A549 (cell line): ENCODE measurements around the gene PKIG. TPM values are rescaled to one million over a fixed set of nuclear protein-coding genes. Genes with fewer than 3 reads are reported as not detected.
"Not testable (repeated sequence)": the region's sequence is repeated elsewhere in the genome, so short reads cannot be mapped to it uniquely, and the experiment has no call there.

Experiments used
- ATAC-seq, 2 experiments: fragments of 200-7000 bp in 1 of 2; fragments of >200 bp in 1 of 2; cut with Nextera tagmentation in 1 of 2; cut with Tn5 transposase in 1 of 2; 3 replicates each; pipeline versions ENCODE4 v1.8.0 to v1.9.1; 2018 to 2020; ENCODE audit warnings: mild to moderate bottlenecking in 1 of 2, moderate library complexity in 1 of 2
- CTCF ChIA-PET: fragments of 300-600 bp; sonication (Branson Sonifier 250); formaldehyde crosslinking; extraction: SDS; loops from one replicate; lab custom pipeline; 2021; ENCODE audit warnings: antibody characterized with exemption, inconsistent platforms; lab: Yijun Ruan, JAX
- POLR2A ChIA-PET: fragments of 350-600 bp; formaldehyde crosslinking; extraction: SDS; loops from one replicate; lab custom pipeline; 2021; ENCODE audit warnings: antibody characterized with exemption, inconsistent platforms; lab: Yijun Ruan, JAX
- DNase-seq, 2 experiments: peaks; one replicate each; pipeline versions ENCODE4 v3.0.0 to v3.0.0-alpha.2; 2011 to 2016; ENCODE audit warnings: low read depth in 1 of 2, low spot score in 1 of 2
- FAIRE-seq: peaks from 2 replicates; lab custom pipeline; 2011; peaks lifted over from hg19 to GRCh38; lab: Jason Lieb, UNC
- H3K27ac ChIP-seq, 2 experiments: fragments of >200 bp; sonication (Bioruptor Twin); formaldehyde crosslinking; 3 replicates each; pipeline ENCODE4 v1.5.1; 2016 to 2017
- H3K4me1 ChIP-seq: fragments of >200 bp; sonication (Bioruptor Twin); formaldehyde crosslinking; 3 replicates; pipeline ENCODE4 v1.6.1; 2016
- H3K4me2 ChIP-seq: fragments of >200 bp; sonication (Bioruptor Twin); formaldehyde crosslinking; 3 replicates; pipeline ENCODE4 v1.6.1; 2016
- H3K4me3 ChIP-seq: fragments of >200 bp; sonication (Bioruptor Twin); formaldehyde crosslinking; 3 replicates; pipeline ENCODE4 v1.5.1; 2016
- H3K9me3 ChIP-seq: fragments of >200 bp; sonication (Bioruptor Twin); formaldehyde crosslinking; 3 replicates; pipeline ENCODE4 v1.6.1; 2016
- BHLHE40 ChIP-seq: IDR thresholded peaks from 2 replicates; pipeline ENCODE4 v1.6.1; 2012; ENCODE audit warnings: low read depth, low read length, inconsistent platforms
- CBX2 ChIP-seq: fragments of 200-600 bp; sonication (generic); IDR thresholded peaks from 2 replicates; pipeline ENCODE4 v1.6.1; 2016; ENCODE audit warnings: low read depth, mild to moderate bottlenecking, borderline replicate concordance
- CHD2 ChIP-seq: fragments of 150-350 bp; IDR thresholded peaks from 2 replicates; pipeline ENCODE4 v1.6.1; 2014; ENCODE audit warnings: low read length; ENCODE audit not compliant: partially characterized antibody
- EHMT2 ChIP-seq: fragments of 200-600 bp; sonication (generic); IDR thresholded peaks from 2 replicates; pipeline ENCODE4 v1.6.1; 2016; ENCODE audit warnings: antibody characterized with exemption, low read depth, mild to moderate bottlenecking, moderate library complexity
- EP300 ChIP-seq, 2 experiments: fragments of >200 bp; sonication (Bioruptor Twin); formaldehyde crosslinking; IDR thresholded peaks; 2 replicates in 1 of 2; 3 replicates in 1 of 2; pipeline ENCODE4 v1.6.1; 2016 to 2017
- ESRRA ChIP-seq: fragments of 150-350 bp; IDR thresholded peaks from 2 replicates; pipeline ENCODE4 v1.6.1; 2014; ENCODE audit warnings: mild to moderate bottlenecking, low read length, borderline replicate concordance
- FOSL2 ChIP-seq, 2 experiments: fragments of 450-650 bp in 1 of 2; fragments of >200 bp in 1 of 2; sonication (Bioruptor Twin) in 1 of 2; formaldehyde crosslinking; IDR thresholded peaks; 2 replicates each; pipeline versions ENCODE4 v1.5.0 to v1.6.1; 2016 to 2020; ENCODE audit warnings: mild to moderate bottlenecking in 1 of 2, moderate library complexity in 1 of 2
- HEYL ChIP-seq: fragments of 250-450 bp; sonication (Bioruptor Pico); IDR thresholded peaks from 2 replicates; pipeline ENCODE4 v1.8.0; 2021; ENCODE audit warnings: mild to moderate bottlenecking, moderate library complexity
- HOXB13 ChIP-seq: fragments of 250-450 bp; sonication (Bioruptor Pico); IDR thresholded peaks from 2 replicates; pipeline ENCODE4 v1.5.0; 2020; ENCODE audit warnings: low read depth, mild to moderate bottlenecking, moderate library complexity
- JUN ChIP-seq, 2 experiments: fragments of >200 bp; sonication (Bioruptor Twin); formaldehyde crosslinking; IDR thresholded peaks; 2 replicates in 1 of 2; 3 replicates in 1 of 2; pipeline ENCODE4 v1.6.1; 2016 to 2017
- KDM5A ChIP-seq: fragments of 200-600 bp; sonication (generic); IDR thresholded peaks from 2 replicates; pipeline ENCODE4 v1.6.1; 2016; ENCODE audit warnings: antibody characterized with exemption, mild to moderate bottlenecking
- MAX ChIP-seq: IDR thresholded peaks from 2 replicates; pipeline ENCODE4 v1.6.1; 2012
- PHF8 ChIP-seq: fragments of 200-600 bp; sonication (generic); IDR thresholded peaks from 2 replicates; pipeline ENCODE4 v1.6.1; 2016; ENCODE audit warnings: low read depth, mild to moderate bottlenecking, antibody characterized with exemption, moderate library complexity, borderline replicate concordance
- POLR2A ChIP-seq: IDR thresholded peaks from 2 replicates; pipeline ENCODE4 v1.6.1; 2012; ENCODE audit warnings: mild to moderate bottlenecking, low read length
- RCOR1 ChIP-seq: fragments of 150-350 bp; IDR thresholded peaks from 2 replicates; pipeline ENCODE4 v1.6.1; 2014; ENCODE audit warnings: antibody characterized with exemption, low read length, low read depth
- REST ChIP-seq: fragments of 200-600 bp; sonication (generic); IDR thresholded peaks from 2 replicates; pipeline ENCODE4 v1.6.1; 2016; ENCODE audit warnings: antibody characterized with exemption, mild to moderate bottlenecking, moderate library complexity
- RFX5 ChIP-seq: fragments of 450-650 bp; IDR thresholded peaks from 2 replicates; pipeline ENCODE4 v1.7.1; 2014; ENCODE audit warnings: antibody characterized with exemption, mild to moderate bottlenecking, moderate library complexity
- RNF2 ChIP-seq: fragments of 200-600 bp; sonication (generic); IDR thresholded peaks from 2 replicates; pipeline ENCODE4 v1.6.1; 2016; ENCODE audit warnings: low read depth, mild to moderate bottlenecking, antibody characterized with exemption, moderate library complexity, borderline replicate concordance
- TP53 ChIP-seq: fragments of 250-450 bp; sonication (Bioruptor Pico); IDR thresholded peaks from 2 replicates; pipeline ENCODE4 v1.5.0; 2021; ENCODE audit warnings: mild to moderate bottlenecking, moderate library complexity
- ZNF302 ChIP-seq: fragments of 250-450 bp; sonication (Bioruptor Pico); IDR thresholded peaks from 2 replicates; pipeline ENCODE4 v1.9.0; 2021; ENCODE audit warnings: inconsistent platforms, mild to moderate bottlenecking, moderate library complexity
- WGBS: methylation state at CpG from one replicate; pipeline ENCODE4 v1.1.6; 2017; ENCODE audit errors: missing lambda C conversion rate; 5-methylcytosine and 5-hydroxymethylcytosine counted together
- polyA plus RNA-seq, 4 experiments: library from polyadenylated mRNA; depleted of rRNA in 3 of 4; stranded (reverse); fragments of >200 nt; fragmentation: RNase III in 1 of 4; extraction: RNeasy Plus Mini Kit Qiagen cat#74134 plus additional on column Dnase treatment in 1 of 4; gene quantifications; 2 replicates in 3 of 4; 3 replicates in 1 of 4; pipeline ENCODE4 v1.2.3, GENCODE V29; 2011 to 2017
- TF ChIP-seq, protein P1 (sequence below): fragments of >200 bp; sonication (Bioruptor Twin); formaldehyde crosslinking; IDR thresholded peaks from 3 replicates; pipeline ENCODE4 v1.6.1; 2016

PKIG gene
- polyA plus RNA-seq, 2 of the 4 experiments (the other 2 are of a cell fraction) = 24.0 to 31.1 TPM

DNA sequence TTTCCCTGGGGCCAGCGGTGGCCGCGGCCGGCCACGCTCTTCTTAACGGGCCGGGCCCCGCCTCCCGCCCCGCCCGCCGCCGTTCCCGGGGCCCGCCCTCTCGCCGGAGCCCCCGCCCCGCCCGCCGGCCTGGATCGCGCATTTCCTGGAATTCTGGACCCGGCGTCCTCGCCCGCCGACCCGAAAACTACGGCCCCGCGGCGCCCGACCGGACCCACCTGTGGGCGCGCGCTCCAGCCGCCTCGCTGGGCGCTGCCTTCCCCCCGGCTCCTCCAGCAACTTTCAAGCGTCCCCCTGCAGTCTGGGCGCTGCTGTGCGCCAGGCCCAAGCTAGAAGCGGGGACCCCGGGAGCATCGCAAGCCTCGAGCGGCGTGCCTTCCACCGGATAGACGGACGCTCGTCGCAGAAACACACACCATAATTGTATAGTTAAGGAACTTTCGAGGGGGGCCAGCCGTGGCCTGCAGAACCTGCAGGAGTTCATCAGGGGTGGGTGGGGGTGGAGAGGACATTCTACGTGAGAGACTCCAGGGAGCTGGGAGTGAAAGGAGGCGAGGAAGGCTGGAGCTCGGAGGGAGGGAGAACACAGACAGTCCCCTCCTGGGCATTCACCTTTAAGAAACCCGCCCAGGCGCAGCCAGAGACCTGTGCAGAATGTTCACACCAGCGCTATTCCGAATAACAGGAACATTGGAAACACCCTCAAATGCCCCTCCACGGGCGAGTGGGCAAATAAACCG is 69.5 kb downstream of the PKIG start, which contains the start of gene ADA:
TSS of gene ADA (minus strand) at position 16 of the 740 bp plus-strand sequence. CDS start 92 bp downstream, outside the sequence.
- POLR2A ChIA-PET = interaction anchor here (1.2 kb wide), 1 partner anchor 9 kb away, joined by 8 read pairs; no protein-coding TSS in a partner anchor
- CTCF ChIA-PET = interaction anchor here (1.2 to 13.0 kb wide), 3 partner anchors 31 to 81 kb away, joined by 3 to 126 read pairs (median 10); no protein-coding TSS in a partner anchor
- peak; percentile 81 to 86 for ATAC-seq
- peak; percentile 54 to 62 for DNase-seq
- TF ChIP-seq EP300 (IDR thresholded peaks at IDR 0.05) (no peak), MAX (peak; percentile 56), KDM5A (0 out of 2 replicates have a peak, but pooled peaks have one; percentile 28), RNF2 (no peak), PHF8 (0 out of 2 replicates have a peak, but pooled peaks have one; percentile 16), RCOR1 (no peak), EHMT2 (no peak), JUN (IDR thresholded peaks at IDR 0.05) (peak in 1 of 2 experiments; percentile 75; a peak in 3 of 5 replicates), POLR2A (peak; percentile 25), HEYL (CRISPR knock-in tag) (no peak), RFX5 (no peak)
- TF ChIP-seq, protein P1, sequence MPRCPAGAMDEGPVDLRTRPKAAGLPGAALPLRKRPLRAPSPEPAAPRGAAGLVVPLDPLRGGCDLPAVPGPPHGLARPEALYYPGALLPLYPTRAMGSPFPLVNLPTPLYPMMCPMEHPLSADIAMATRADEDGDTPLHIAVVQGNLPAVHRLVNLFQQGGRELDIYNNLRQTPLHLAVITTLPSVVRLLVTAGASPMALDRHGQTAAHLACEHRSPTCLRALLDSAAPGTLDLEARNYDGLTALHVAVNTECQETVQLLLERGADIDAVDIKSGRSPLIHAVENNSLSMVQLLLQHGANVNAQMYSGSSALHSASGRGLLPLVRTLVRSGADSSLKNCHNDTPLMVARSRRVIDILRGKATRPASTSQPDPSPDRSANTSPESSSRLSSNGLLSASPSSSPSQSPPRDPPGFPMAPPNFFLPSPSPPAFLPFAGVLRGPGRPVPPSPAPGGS = peak; percentile 71; the same call in 1 of the 3 replicates
- H3K4me3 ChIP-seq = peak within 1 kb of the TSS; percentile 70
- FAIRE-seq = no peak
- peak within 1 kb of the TSS; percentile 73 for H3K4me2 ChIP-seq
- no peaks in the 10 kb centered on the region for H3K9me3 ChIP-seq
- peak within 1 kb of the TSS; percentile 90 to 94 for H3K27ac ChIP-seq
- peaks cover 14% of the 10 kb centered on the region for H3K4me1 ChIP-seq
- 2% methylated on average over 15 of the region's 68 CpGs for whole genome bisulfite sequencing

- H3K4me1 ChIP-seq = peaks cover 10% of the 10 kb centered on the region
- ChIA-PET POLR2A (interaction anchor here (1.1 kb wide), 1 partner anchor 178 kb away, joined by 3 read pairs; the partner anchor contains the start of gene TTPAL), CTCF (interaction anchor here (2.2 to 13.0 kb wide), 2 partner anchors 30 to 79 kb away, joined by 10 to 126 read pairs; no protein-coding TSS in a partner anchor)
- H3K27ac ChIP-seq = no peak overlapping the region
- peak overlapping the region; percentile 73; the same call in 2 of the 3 replicates for H3K4me2 ChIP-seq
- H3K9me3 ChIP-seq = no peaks in the 10 kb centered on the region
- FAIRE-seq = no peak
- DNase-seq = no peak
- no peak overlapping the region for H3K4me3 ChIP-seq
- TF ChIP-seq ESRRA = no peak
- TF ChIP-seq MAX = no peak
- TF ChIP-seq REST = no peak
- no peak for TF ChIP-seq CHD2
- TF ChIP-seq FOSL2 (IDR thresholded peaks at IDR 0.05) = no peak
- TF ChIP-seq FOSL2 (CRISPR knock-in tag; IDR thresholded peaks at IDR 0.05) = no peak
- no peak for TF ChIP-seq BHLHE40
- TF ChIP-seq EHMT2 = no peak
- TF ChIP-seq CBX2 = no peak
- TF ChIP-seq ZNF302 (CRISPR knock-in tag) = no peak
- TF ChIP-seq HOXB13 (CRISPR knock-in tag) = no peak
- TF ChIP-seq TP53 = no peak
- 96% methylated on average over 2 of the region's 2 CpGs for WGBS
- ATAC-seq = no peak
Observed at GRCh38 chr20:44653546-44653945, 71.2 kb downstream of the PKIG start.

DNA sequence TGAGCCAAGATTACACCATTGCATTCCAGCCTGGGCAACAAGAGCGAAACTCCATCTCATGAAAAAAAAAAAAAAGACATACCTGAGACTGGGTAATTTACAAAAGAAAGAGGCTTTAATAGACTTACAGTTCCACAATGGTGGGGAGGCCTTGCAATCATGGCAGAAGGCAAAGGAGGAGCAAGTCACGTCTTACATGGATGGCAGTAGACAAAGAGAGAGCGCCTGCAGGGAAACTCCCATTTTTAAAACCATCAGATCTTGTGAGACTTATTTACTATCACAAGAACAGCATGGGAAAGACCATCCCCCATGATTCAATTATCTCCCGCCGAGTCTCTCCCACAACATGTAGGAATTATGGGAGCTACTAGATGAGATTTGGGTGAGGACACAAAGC is 71.8 kb downstream of the PKIG start:
- peaks cover 10% of the 10 kb centered on the region for H3K4me1 ChIP-seq
- WGBS = 93% methylated on average over 5 of the region's 5 CpGs
- FAIRE-seq, POLR2A ChIA-PET, H3K27ac ChIP-seq, DNase-seq, H3K4me3 ChIP-seq, ATAC-seq, H3K4me2 ChIP-seq, H3K9me3 ChIP-seq: not testable (repeated sequence)
- CTCF ChIA-PET = interaction anchor here (2.2 to 13.0 kb wide), 2 partner anchors 29 to 78 kb away, joined by 10 to 126 read pairs; no protein-coding TSS in a partner anchor
